NCI-H1694 treated with DMSO at 0.1 percent for 48 hours (cell line): ENCODE results near the gene CAB39.

Experiments
- DNase-seq: peaks from one replicate; lab custom pipeline; 2025; lab: John Stamatoyannopoulos, UW

The CAB39 gene

DNA sequence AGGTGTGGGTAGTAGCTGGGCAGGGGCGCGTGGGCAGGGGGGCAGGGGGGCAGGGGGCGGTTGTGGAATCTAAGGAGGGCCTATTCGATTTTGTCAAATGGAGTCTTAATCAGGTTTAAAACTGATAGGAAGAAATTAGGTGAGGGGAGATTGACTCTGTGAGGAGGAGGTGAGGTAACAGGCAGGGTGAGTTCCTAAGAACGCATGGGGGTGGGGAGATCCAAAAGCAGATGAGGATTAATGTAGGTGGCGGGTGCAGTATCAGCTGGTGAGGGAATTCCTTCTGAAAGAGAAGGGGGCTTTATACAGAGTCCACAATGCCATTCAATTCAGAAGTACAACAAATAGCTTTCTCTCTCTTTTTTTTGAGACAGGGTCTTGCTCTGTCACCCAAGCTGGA, 72.7 kb downstream of the CAB39 start:
- DNase-seq = no peak

DNA sequence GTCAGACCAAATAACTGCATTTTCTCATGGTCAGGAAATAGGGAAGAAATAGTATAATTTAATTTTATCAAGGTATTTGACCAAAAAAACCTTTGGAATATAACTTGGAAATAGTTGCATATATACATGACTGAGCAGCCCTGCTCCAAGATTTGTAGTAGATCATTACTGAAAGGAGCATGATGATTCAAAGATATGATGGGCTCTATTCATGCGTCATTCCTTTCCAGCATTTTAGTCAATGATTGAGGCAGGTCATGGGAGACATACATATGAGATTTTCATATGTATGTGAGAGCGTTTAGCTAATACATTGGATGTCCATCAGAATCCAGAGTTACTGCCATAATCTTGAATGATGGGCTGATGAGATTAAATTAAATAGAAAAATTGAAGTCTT, 74.5 kb downstream of the CAB39 start:
- no peak for DNase-seq

DNA sequence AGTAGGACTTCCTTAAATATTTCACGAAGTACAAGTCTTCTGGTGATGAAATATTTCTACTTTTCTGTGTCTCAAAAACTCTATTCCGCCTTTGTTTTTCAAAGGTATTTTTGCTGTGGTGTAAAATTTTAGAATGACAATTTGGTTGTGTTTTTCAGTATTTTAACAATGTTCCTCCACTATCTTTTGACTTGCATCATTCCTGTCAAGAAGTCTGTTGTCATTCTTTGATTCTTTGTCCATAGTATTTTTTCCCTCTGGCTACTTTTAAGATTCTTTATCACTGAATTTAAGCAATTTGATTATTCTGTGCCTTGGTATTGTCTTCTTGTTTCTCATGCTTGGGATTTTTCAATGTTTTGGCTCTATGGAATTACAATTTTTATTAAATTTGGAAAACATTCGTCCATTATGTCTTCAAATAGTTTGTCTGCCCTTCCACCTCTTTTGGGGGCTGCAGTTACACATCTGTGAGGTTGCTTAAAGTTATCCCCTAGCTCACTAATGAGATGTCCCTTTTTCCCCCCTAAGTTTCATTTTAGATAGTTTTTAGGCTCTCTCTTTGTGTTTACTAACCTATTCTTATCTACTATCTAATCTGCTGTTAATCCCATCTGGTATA, 76.0 kb downstream of the CAB39 start:
- no peak for DNase-seq

DNA sequence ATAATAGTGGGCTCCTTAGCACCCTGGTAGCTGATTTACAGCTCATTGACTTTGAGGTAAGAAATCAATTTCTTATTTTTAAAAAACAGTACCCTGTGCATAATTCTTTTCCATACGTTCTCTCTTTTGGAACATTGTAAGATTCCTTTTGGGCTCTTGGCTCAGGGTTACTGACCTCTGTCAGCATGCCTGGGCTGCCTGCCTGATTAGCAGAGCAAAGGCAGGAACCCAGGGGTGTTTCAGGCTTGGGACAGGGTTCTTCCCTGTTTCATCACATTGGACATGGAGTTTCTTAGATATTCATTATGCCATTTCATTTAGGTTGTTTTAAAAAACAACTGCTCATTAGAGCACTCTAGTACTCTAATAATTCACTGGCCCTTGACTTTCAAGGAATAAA, 78.3 kb downstream of the CAB39 start:
- no peak for DNase-seq

DNA sequence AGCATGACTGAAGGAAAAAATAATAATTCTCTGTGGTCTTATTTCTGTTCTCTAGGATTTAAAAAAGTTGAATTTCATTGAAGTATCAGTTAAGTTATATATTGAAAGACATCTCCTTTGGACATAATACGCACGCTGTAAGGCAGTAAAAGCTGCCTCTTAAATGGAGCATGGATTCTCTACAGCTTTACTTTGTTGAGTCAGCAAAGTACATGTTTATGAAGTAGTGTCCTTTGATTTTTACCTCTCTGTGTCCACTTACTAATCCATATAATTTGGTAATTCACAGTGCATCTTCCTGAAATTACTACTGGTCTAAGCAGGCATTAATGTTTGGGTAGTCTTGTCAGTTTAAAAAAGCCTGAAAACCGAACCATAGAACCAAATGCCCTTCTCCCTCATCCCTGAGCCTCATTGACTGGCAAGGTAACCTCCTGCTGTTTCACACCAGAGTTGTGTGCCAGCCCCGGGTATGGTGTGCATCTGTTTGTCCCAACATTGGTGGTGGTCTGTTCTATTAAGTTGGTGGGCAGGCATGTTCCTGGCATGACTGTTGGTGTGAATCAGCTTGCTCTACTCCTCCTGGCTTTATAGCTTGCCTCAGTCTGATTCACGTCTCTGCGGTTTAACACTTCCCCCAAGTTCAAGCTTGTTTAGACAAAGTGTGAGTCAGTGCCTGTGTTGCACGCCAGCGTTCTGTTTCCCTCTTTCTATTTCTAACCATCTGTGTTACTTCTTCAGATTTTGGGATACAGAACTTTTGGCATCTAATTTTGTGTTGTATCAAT, 81.1 kb downstream of the CAB39 start:
- DNase-seq = no peak

DNA sequence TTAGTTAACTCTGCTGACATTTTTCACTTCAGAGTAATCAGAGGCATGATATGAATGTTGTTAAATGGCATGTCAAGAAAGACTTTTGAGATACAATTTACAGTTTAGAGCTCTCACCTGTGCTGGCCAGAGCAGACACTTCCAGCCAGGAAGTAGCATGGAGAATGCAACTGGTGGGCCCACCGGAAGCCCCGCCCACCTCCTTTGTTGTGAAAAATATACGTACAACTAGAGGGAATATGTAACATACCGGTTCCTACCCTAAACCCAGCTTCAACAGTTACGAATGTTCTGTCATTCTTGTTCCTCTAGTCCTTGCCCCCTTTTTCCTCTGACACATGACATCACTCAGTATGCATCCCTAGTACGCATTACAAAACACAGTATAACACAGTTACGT, 81.9 kb downstream of the CAB39 start:
- DNase-seq = no peak

DNA sequence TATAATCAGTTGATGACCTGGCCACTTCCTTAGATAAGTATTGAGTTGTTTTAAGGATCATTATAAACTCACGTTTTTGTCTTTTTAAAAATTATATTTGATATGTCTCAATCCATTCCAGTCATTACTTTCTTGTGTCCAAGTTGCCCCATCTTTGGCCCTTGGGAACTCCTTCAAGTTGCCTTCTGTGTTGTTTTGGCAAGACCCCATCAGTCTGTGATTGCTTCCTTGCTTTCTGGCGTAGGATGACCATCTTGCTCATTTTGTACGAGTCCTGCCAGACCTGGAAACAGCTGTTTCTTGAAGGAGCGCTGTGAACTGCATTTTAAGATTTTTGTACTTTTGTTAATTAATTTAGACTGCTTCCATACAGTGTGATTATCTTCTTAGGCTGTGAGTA, 83.2 kb downstream of the CAB39 start:
- no peak for DNase-seq

DNA sequence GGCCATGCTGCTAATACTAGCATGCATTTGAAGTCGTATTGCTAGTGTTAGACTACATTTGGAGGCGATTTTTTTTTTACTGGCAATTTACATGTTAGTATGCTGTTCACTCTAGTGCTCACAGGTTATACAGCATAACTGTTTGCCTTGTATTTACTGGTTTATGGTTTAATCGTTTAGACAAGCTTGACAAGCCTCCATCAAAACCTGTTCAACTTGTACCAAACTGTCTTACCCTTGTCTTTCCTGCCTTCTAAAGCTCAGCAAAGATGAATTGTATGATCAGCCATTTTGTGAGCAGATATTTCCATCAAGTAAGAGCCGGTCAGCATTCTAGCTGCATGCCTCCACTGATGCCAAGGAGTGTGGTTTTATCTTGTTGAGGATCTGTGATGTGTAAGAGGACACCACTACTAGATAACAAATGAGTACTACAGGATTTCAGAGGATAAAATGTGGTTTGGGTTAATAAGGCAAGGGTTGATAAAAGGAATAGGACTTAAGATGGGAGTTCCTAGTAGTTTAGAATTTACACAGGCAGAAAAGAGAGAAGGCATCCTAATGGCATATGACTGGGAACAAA, 83.7 kb downstream of the CAB39 start:
- no peak for DNase-seq

DNA sequence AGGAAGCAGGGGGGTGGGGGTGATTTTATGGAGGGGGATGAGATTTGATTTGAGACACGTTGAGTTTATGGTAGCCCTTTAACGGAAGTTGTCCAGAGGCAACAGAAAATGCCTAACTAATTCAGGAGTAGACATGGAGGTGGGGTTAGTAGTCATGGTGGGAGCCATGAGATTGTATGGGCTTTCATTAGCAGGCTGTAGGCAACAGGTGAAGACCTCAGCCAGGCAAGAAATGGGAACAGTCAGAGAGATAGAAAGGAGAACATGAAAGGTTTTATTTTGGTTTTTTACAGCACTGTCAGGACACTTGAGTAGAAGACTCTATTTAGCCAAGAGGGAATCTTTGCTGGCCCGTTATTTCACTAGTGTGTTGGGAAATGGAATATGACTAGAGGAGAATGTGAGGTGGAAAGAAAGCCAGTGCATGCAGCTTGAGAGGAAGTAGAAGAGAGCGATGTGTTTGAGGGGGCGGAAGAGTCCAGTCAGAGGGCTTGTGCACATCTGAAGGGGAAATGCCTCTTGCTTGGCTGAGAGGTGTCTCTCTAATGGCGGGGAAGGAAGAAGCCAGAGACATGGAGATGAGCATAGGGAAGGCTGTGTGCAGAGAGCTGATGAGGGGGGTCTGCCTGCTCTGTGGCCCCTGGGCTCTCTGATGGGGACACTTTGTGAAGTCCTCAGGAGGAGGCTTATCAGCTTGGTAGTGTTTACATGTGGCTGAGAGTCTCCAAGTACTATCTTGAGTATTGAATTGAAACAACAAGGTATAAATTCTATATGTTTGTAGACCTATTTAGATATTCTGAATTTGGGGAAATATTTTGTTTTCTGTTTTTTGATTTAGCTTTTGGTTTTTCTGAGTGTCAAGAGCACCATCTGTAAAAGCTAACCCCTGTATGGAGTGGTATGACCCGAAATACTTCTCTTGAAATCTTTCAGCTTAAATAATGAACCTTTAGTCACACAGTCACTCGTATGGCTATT, 85.2 kb downstream of the CAB39 start:
- no peak for DNase-seq

DNA sequence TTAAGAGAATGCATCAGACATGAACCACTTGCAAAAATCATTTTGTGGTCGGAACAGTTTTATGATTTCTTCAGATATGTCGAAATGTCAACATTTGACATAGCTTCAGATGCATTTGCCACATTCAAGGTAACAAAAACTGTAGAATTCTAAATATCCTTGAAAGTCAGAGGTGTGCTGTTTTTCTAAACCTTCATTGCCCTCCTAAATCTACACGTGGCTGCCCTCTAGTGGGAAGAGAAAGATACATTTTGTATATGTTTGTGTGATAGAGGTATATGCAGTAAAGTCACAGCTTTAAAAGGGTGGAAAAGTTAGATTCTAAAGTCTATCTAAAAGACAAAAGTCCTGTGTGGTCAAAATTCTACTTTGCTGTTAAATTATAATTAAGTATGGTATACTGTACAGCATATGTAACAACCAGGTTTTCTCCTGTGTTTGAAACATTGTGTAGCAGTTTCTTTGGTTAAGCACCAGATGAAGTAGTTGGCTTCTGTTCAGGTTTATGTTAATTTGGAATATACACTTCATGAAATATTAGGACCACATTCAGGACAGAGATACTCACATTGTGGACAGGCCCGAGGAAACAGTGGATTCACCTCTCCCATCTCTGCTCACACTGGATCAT, 86.2 kb downstream of the CAB39 start:
- DNase-seq = peak; percentile 27

DNA sequence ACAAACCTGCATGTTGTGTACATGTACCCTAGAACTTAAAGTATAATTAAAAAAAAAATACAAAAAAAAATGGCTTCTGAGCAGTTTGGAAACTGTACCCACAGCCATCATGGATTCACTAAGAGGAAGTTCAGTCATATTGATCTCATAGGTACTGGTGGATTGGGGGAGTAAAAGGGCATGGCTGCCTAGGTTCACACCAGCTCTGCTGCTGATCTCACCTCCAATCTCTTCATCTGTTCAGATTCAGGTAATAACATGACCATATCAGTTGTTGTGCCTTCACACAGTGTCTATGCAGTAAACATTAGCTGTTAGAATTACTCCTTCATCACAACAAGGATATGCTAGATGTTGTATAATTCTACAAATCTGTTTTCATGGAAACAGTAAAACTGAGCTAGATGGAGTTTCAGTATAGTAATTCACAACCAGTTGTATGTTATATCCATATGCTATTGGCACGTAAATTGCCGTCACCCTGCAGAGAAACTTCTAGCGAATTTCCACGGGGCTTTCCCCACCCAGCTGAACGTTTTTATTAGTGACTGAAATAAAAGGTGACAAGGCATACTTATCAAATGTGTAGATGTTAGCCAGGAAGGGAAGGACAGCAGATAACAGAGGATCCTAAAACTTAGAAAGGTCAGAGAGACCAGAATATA, 92.8 kb downstream of the CAB39 start:
- DNase-seq = no peak

DNA sequence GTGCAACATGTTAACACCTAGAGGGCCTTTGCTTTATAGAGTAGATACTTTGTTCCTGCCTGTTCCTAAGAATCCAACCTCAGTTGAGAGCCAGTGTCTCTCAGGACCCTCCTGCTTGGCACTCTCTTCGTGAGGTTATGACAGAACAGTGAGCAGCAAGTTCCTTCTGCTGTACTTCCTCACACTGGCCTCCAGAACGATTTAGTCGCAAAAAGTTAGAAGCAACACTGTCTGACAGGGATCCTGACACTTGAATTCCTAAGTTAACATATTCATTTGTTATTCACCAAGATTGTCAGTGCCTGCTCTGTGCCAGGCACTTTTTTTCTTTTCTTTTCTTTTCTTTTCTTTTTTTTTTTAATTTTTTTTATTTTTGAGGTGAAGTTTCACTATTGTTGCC, 95.1 kb downstream of the CAB39 start:
- DNase-seq = no peak

DNA sequence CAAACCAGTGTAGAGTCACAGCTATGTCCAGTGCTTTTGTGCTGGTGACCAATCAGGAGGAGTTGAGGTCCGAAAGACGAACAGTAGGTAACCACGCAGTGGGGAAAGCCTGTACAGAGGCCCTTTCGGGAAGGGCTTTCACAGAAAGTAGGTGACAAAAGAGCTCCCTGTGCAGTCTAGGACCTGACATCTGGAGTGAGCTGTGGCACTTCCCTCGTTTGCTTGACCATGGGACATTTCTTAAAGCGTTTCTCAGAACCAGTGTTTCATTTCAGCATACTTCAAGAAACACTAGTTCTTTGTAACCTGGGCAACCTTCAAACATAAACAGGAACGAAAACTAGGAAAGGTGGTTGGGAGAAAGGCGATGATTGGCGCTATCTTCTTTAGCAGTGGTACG, 96.4 kb downstream of the CAB39 start:
- DNase-seq = no peak

DNA sequence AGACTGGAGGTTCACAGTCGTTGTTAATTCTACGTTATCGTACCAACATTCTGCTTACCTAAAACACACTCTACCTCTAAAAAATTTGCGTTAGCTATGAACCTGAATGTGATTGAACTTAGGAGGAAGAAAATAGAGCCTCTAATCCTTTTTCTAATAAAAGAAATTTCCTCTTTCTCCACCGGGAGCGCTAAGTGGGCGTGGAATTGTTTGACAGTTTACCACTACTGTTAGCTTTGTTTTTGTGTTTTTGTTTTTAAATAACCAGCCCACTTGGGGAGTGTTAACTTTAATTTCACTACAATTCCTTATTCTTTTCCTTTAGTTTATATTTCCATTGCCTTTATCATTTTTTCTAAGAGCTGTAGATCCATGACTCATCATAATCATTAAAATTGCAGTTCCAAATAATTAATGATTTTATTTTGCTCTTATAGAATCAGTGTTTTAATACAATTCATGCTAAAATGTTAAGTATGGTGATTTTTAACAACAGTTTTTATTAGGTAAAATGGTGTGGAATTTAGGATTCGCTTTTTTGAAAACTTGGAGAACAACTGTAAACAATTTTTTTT, 97.1 kb downstream of the CAB39 start:
- no peak for DNase-seq

DNA sequence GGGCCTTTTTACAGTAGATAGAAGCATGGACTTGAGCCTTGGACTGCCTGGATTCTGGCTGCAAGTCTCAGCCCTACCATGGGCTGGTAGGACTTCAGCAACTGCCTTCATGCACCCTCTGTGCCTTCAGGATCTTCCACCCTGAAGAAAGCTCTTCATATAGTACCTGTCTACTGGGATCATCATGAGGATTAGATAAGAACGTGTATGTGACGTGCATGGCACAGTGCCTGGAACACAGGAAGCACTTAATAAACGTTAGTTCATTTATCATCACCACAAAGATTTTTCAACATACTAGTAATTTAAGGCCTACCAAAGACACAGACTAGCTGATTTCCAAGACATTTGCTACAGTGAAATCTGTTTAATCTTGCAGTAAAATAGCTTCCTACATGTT, 98.9 kb downstream of the CAB39 start:
- DNase-seq = no peak

DNA sequence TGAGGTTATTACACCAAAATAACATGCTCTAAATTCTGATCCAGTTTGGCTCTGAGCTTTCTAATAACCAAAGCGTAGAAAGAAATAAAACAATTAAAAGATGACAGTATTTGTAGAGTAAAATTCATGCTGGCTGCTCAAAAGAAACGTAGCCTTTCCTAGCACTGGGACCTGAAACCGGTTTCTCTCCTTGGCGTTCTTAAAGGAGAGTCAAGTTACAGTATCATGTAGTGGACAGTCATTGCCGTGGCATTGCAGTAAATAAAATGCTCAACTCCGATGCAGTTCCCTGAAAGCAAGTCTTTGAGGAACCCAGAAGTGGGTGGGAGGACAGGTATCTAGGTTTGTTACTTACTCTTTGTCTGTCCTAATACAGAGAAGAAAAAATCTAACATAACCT, 99.4 kb downstream of the CAB39 start:
- DNase-seq = no peak

DNA sequence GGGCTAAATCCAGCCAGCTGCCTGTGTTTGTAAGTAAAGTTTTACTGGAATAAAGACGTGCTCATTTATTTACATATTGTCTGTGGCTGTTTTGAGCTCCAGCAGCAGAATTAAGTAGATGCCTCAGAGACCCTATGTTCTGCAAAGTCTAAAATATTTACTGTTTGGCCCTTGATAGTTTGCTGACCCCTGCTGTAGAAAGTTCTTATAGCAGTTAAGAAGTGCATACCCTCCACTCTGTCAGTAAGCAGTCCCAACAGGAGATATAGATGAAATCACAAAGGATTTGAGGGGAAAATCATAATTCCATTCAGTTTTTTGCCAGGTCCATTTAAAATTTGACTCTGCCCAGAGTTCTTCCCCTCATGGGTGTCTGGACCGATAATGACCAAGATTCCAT, 102.0 kb downstream of the CAB39 start:
- DNase-seq = no peak

DNA sequence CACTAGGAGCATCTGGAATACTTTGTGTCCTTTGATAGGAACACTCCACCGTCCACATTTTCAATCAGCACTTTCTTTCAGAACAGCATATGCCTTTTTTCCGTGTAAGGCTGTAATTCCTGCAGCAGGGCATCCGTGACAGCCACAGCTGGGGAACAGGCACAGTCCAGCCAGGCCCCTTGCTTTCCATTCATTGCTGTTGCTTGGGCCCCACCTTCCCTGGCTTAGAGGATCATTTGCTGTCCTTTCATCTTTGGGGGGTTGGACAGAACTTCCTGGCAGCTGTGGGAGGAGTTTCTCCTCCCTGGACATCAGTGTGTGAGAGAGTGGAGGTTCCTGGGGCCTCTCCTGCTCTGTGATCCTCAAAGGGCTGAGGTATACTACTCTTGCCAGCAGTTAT, 102.4 kb downstream of the CAB39 start:
- no peak for DNase-seq

DNA sequence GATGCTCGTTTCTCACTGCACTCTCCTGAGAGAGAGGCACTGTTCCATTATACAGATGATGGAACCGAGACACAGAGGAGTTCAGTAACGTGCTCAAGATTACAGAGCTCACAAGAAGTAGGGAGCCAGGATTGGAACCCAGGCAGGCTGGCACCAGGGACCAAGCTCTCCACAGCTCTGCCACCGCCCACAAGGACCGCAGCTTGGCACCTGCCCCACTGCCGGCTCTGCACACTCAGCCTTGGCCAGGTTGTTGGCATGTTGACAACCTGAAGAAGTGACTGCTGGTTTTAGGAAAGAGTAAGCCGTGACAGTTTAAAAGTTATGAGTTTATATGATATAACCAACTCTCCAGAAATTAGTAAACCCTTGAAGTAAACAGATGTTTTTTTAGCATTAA, 104.1 kb downstream of the CAB39 start:
- no peak for DNase-seq

DNA sequence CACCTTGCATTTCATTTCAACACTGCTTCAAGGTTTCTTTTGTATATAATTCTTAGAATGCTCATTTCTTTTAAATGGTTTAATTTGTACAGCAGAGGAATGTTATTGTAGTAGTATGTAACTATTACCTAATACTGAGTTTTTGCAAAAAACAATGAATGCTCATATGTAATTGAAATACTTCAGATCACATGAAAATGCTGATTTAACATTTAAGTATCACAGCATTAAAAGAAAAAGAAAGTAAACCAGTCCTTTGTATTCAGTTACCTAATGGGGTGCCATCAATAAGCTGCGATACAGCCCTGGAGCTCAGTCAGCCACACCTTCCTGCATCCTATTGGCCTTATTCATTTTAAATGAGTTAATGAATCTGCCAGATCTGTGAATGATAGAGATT, 106.8 kb downstream of the CAB39 start:
- DNase-seq = no peak
